H1 (cell line): ENCODE data around the gene PLD6. TPM values are rescaled to one million over a fixed set of nuclear protein-coding genes. Genes with fewer than 3 reads are reported as not detected.

Experiments
- CTCF ChIA-PET: fragments of 300-600 bp; sonication (Branson Sonifier 250); formaldehyde crosslinking; loops from one replicate; lab custom pipeline; 2021; ENCODE audit not compliant: partially characterized antibody; lab: Charles Lee
- POLR2A ChIA-PET: fragments of 300-600 bp; sonication (Branson Sonifier 250); formaldehyde crosslinking; loops from one replicate; lab custom pipeline; 2021; ENCODE audit warnings: inconsistent platforms; ENCODE audit not compliant: partially characterized antibody; lab: Charles Lee
- DNase-seq, 2 experiments: peaks; one replicate each; pipeline versions ENCODE4 v3.0.0 to v3.0.0-alpha.2; 2010 to 2022; ENCODE audit warnings: low spot score in 2 of 2, low read depth in 1 of 2, mixed read lengths in 1 of 2
- FAIRE-seq: peaks from 2 replicates; lab custom pipeline; 2011; peaks lifted over from hg19 to GRCh38; lab: Jason Lieb, UNC
- H2AFZ ChIP-seq: 2 replicates; pipeline ENCODE4 v1.8.1; 2012; ENCODE audit warnings: low read length, inconsistent platforms
- H2AK5ac ChIP-seq: 2 replicates; pipeline ENCODE4 v1.6.1; 2013; ENCODE audit warnings: low read depth, low read length
- H2BK120ac ChIP-seq: replicated peaks from 2 replicates; pipeline ENCODE3; 2013; ENCODE audit warnings: low read depth, low read length, inconsistent platforms
- H2BK12ac ChIP-seq: 2 replicates; pipeline ENCODE4 v1.6.1; 2013; ENCODE audit warnings: low read depth, low read length
- H2BK15ac ChIP-seq: 2 replicates; pipeline ENCODE4 v1.6.1; 2013; ENCODE audit warnings: low read length
- H2BK20ac ChIP-seq: 2 replicates; pipeline ENCODE4 v1.6.1; 2013; ENCODE audit warnings: low read length
- H2BK5ac ChIP-seq: 2 replicates; pipeline ENCODE4 v1.6.1; 2013; ENCODE audit warnings: low read depth, low read length
- H3K14ac ChIP-seq: 2 replicates; pipeline ENCODE4 v1.6.1; 2013; ENCODE audit warnings: inconsistent platforms; ENCODE audit not compliant: insufficient read length
- H3K18ac ChIP-seq: 2 replicates; pipeline ENCODE4 v1.6.1; 2013; ENCODE audit warnings: low read length; ENCODE audit errors: extremely low read depth
- H3K23ac ChIP-seq: 2 replicates; pipeline ENCODE4 v1.6.1; 2013; ENCODE audit warnings: inconsistent platforms; ENCODE audit not compliant: insufficient read length
- H3K23me2 ChIP-seq: 2 replicates; pipeline ENCODE4 v1.6.1; 2013; ENCODE audit warnings: low read depth, low read length
- H3K27ac ChIP-seq: 2 replicates; pipeline ENCODE4 v1.6.1; 2011; ENCODE audit warnings: low read depth, low read length, inconsistent platforms
- H3K27me3 ChIP-seq, 4 experiments: replicated peaks in 1 of 4; 1 replicate in 1 of 4; 2 replicates in 3 of 4; pipeline versions ENCODE4 v1.6.1 to v1.8.1; 2011 to 2013; ENCODE audit warnings: low read length in 3 of 4, mild to moderate bottlenecking in 3 of 4, inconsistent platforms in 2 of 4, mixed read lengths in 2 of 4, moderate library complexity in 1 of 4; ENCODE audit not compliant: control insufficient read depth in 3 of 4, insufficient read depth in 3 of 4; ENCODE audit errors: extremely low read depth in 1 of 4
- H3K36me3 ChIP-seq, 4 experiments: 2 replicates each; pipeline versions ENCODE4 v1.6.1 to v1.8.1; 2011 to 2013; ENCODE audit warnings: mild to moderate bottlenecking in 4 of 4, low read length in 3 of 4, moderate library complexity in 2 of 4, control low read depth in 1 of 4, inconsistent platforms in 1 of 4; ENCODE audit not compliant: insufficient read depth in 4 of 4, control insufficient read depth in 2 of 4
- H3K4ac ChIP-seq: replicated peaks from 2 replicates; pipeline ENCODE3; 2013; ENCODE audit warnings: low read length, low read depth, mixed read lengths, inconsistent platforms; ENCODE audit not compliant: insufficient read length
- H3K4me1 ChIP-seq, 4 experiments: replicated peaks in 1 of 4; 1 replicate in 1 of 4; 2 replicates in 3 of 4; pipeline versions ENCODE4 v1.6.1 to v1.8.1; 2011 to 2013; ENCODE audit warnings: low read length in 3 of 4, inconsistent platforms in 2 of 4, mixed read lengths in 1 of 4; ENCODE audit not compliant: insufficient read depth in 4 of 4, control insufficient read depth in 3 of 4
- H3K4me2 ChIP-seq, 2 experiments: 2 replicates each; pipeline versions ENCODE4 v1.6.1 to v1.8.1; 2011 to 2013; ENCODE audit warnings: low read depth in 2 of 2, low read length in 2 of 2, control low read depth in 1 of 2, inconsistent platforms in 1 of 2, mild to moderate bottlenecking in 1 of 2; ENCODE audit not compliant: insufficient read depth in 1 of 2
- H3K4me3 ChIP-seq, 4 experiments: fragments of 200-600, 300-600 bp in 1 of 4; sonication (generic), shearing (Covaris generic), sonication (Bioruptor Twin) in 1 of 4; 2 replicates each; pipeline versions ENCODE4 v1.5.1 to v1.8.1; 2011 to 2016; ENCODE audit warnings: low read length in 4 of 4, low read depth in 3 of 4, control low read depth in 2 of 4, inconsistent platforms in 2 of 4, mild to moderate bottlenecking in 2 of 4, mixed read lengths in 1 of 4, moderate library complexity in 1 of 4; ENCODE audit not compliant: insufficient read depth in 2 of 4; ENCODE audit errors: extremely low read depth in 1 of 4
- H3K56ac ChIP-seq: replicated peaks from 2 replicates; pipeline ENCODE3; 2013; ENCODE audit warnings: low read depth, mild to moderate bottlenecking, mixed read lengths, low read length, inconsistent platforms; ENCODE audit not compliant: insufficient read length
- H3K79me1 ChIP-seq: 2 replicates; pipeline ENCODE4 v1.6.1; 2013; ENCODE audit warnings: low read depth, low read length, control low read depth
- H3K79me2 ChIP-seq, 2 experiments: 2 replicates each; pipeline versions ENCODE4 v1.6.1 to v1.8.1; 2012 to 2013; ENCODE audit warnings: low read length in 2 of 2, mild to moderate bottlenecking in 2 of 2, inconsistent platforms in 1 of 2; ENCODE audit not compliant: insufficient read depth in 2 of 2, control insufficient read depth in 1 of 2
- H3K9ac ChIP-seq, 4 experiments: replicated peaks in 1 of 4; 1 replicate in 1 of 4; 2 replicates in 3 of 4; pipeline versions ENCODE4 v1.6.1 to v1.8.1; 2011 to 2013; ENCODE audit warnings: low read depth in 3 of 4, low read length in 3 of 4, control low read depth in 2 of 4, mild to moderate bottlenecking in 2 of 4, moderate library complexity in 2 of 4, inconsistent platforms in 1 of 4; ENCODE audit errors: extremely low read depth in 1 of 4
- H3K9me3 ChIP-seq, 2 experiments: 2 replicates each; pipeline versions ENCODE4 v1.6.1 to v1.8.1; 2012 to 2013; ENCODE audit warnings: mild to moderate bottlenecking in 2 of 2, moderate library complexity in 2 of 2, control low read depth in 1 of 2, inconsistent platforms in 1 of 2, low read depth in 1 of 2, low read length in 1 of 2, mixed read lengths in 1 of 2; ENCODE audit not compliant: insufficient read depth in 2 of 2
- H4K20me1 ChIP-seq, 2 experiments: replicated peaks in 1 of 2; 2 replicates each; pipeline versions ENCODE3 to v1.8.1; 2011 to 2013; ENCODE audit warnings: inconsistent platforms in 2 of 2, low read length in 2 of 2, mild to moderate bottlenecking in 1 of 2; ENCODE audit not compliant: insufficient read depth in 2 of 2, control insufficient read depth in 1 of 2
- H4K5ac ChIP-seq: 2 replicates; pipeline ENCODE4 v1.6.1; 2013; ENCODE audit warnings: low read length, low read depth, mixed read lengths, inconsistent platforms; ENCODE audit not compliant: insufficient read length
- H4K8ac ChIP-seq: 2 replicates; pipeline ENCODE4 v1.8.0; 2013; ENCODE audit warnings: mild to moderate bottlenecking, moderate library complexity, low read length, inconsistent platforms; ENCODE audit not compliant: insufficient read depth; ENCODE audit errors: extremely low read depth
- H4K91ac ChIP-seq: replicated peaks from 2 replicates; pipeline ENCODE3; 2013; ENCODE audit warnings: low read length, mixed read lengths, inconsistent platforms; ENCODE audit not compliant: insufficient read length
- CBX5 ChIP-seq: fragments of 300-800, 300-1000 bp; sonication (generic); IDR thresholded peaks from 2 replicates; pipeline ENCODE4 v1.7.1; 2016; ENCODE audit warnings: antibody characterized with exemption, low read length, low read depth
- CHD2 ChIP-seq: IDR thresholded peaks from 2 replicates; pipeline ENCODE4 v1.6.1; 2012; ENCODE audit warnings: low read length, improper control_type of control experiment
- EZH2 ChIP-seq: fragments of 200-600 bp; sonication (generic); IDR thresholded peaks from 2 replicates; pipeline ENCODE4 v1.7.1; 2012; ENCODE audit warnings: low read depth, mild to moderate bottlenecking, moderate library complexity, low read length, inconsistent platforms; ENCODE audit not compliant: severe bottlenecking
- GTF2F1 ChIP-seq: IDR thresholded peaks from 2 replicates; pipeline ENCODE4 v1.6.1; 2012; ENCODE audit warnings: low read depth, low read length, improper control_type of control experiment, borderline replicate concordance
- KDM5A ChIP-seq: fragments of 200-600 bp; IDR thresholded peaks from 2 replicates; pipeline ENCODE4 v1.7.1; 2012; ENCODE audit warnings: mild to moderate bottlenecking, low read length, inconsistent platforms, mixed read lengths
- MAFK ChIP-seq: IDR thresholded peaks from 2 replicates; pipeline ENCODE4 v1.6.1; 2012; ENCODE audit warnings: low read depth, mild to moderate bottlenecking, improper control_type of control experiment, low read length
- TCF12 ChIP-seq: IDR thresholded peaks from 2 replicates; pipeline ENCODE4 v1.6.1; 2011; ENCODE audit warnings: low read depth, mild to moderate bottlenecking, low read length
- TEAD4 ChIP-seq: IDR thresholded peaks from 2 replicates; pipeline ENCODE4 v1.6.1; 2012; ENCODE audit warnings: low read depth, low read length, inconsistent platforms, mixed read lengths
- ZNF274 ChIP-seq: IDR thresholded peaks from 2 replicates; pipeline ENCODE4 v1.7.0; 2012; ENCODE audit warnings: low read length, borderline replicate concordance; ENCODE audit errors: extremely low read depth
- WGBS, 2 experiments: shearing (Covaris generic) in 1 of 2; methylation state at CpG; one replicate each; pipeline versions ENCODE4 v1.1.6 to v1.1.7; 2013 to 2015; ENCODE audit warnings: low lambda C conversion rate in 2 of 2, mixed read lengths in 2 of 2, inconsistent platforms in 1 of 2, low coverage in 1 of 2, missing lambda C conversion rate in 1 of 2; ENCODE audit not compliant: insufficient replicate concordance in 2 of 2, insufficient coverage in 1 of 2, insufficient read length in 1 of 2; ENCODE audit errors: extremely low coverage in 1 of 2, missing lambda C conversion rate in 1 of 2; 5-methylcytosine and 5-hydroxymethylcytosine counted together
- polyA plus RNA-seq, 7 experiments: library from polyadenylated mRNA; depleted of rRNA in 3 of 7; stranded (reverse) in 5 of 7; unstranded in 2 of 7; fragments of >200 nt in 5 of 7; fragments of 200-250 nt in 2 of 7; gene quantifications; 1 replicate in 5 of 7; 2 replicates in 1 of 7; 4 replicates in 1 of 7; pipeline versions ENCODE4 v1.2.1 to v1.2.3, GENCODE V29; 2011 to 2013; ENCODE audit warnings: missing spikeins in 2 of 7, mixed read lengths in 2 of 7
- total RNA-seq: library from RNA; stranded (reverse); fragmentation: NEBNext Ultra II Directional; extraction: Animal tissue kit (Norgen Biotek cat#: 25700); gene quantifications from 2 replicates; pipeline ENCODE4 v1.2.1, GENCODE V29; 2021
- TF ChIP-seq, protein P1 (sequence below): IDR thresholded peaks from 2 replicates; pipeline ENCODE4 v1.6.1; 2012; ENCODE audit warnings: inconsistent platforms

The PLD6 gene
- total and polyA plus RNA-seq, 2 of the 8 experiments (the other 6 are each of a cell fraction or from before 2014, with no cell fraction given): 0.20 to 0.22 TPM

DNA sequence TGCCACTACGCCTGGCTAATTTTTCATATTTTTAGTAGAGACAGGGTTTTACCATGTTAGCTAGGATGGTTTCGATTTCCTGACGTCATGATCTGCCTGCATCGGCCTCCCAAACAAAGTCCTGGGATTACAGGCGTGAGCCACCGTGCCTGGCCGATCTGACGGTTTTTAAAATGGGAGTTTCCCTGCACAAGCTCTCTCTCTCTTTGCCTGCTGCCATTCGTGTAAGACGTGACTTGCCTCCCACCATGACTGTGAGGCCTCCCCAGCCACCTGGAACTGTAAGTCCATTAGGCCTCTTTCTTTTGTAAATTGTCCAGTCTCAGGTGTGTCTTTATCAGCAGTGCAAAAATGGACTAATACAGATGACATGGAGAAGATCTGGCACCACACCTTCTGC is 35.5 kb upstream of the PLD6 start:
- H3K9ac ChIP-seq: no peak overlapping the region
- no peaks in the 10 kb centered on the region for H3K27me3 ChIP-seq
- no peak overlapping the region for H2BK120ac ChIP-seq
- H3K27ac ChIP-seq: no peak overlapping the region
- ChIA-PET POLR2A (interaction anchor here (1.0 kb wide), 1 partner anchor 12 kb away, joined by 4 read pairs; no protein-coding TSS in a partner anchor), CTCF (interaction anchor here (1.8 kb wide), 1 partner anchor 28 kb away, joined by 6 read pairs; no protein-coding TSS in a partner anchor)
- TF ChIP-seq, protein P1, sequence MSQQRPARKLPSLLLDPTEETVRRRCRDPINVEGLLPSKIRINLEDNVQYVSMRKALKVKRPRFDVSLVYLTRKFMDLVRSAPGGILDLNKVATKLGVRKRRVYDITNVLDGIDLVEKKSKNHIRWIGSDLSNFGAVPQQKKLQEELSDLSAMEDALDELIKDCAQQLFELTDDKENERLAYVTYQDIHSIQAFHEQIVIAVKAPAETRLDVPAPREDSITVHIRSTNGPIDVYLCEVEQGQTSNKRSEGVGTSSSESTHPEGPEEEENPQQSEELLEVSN: no peak
- TF ChIP-seq MAFK: no peak
- TF ChIP-seq CHD2: no peak
- TF ChIP-seq TEAD4: no peak
- TF ChIP-seq KDM5A: no peak
- no peak for TF ChIP-seq GTF2F1
- TF ChIP-seq CBX5: no peak
- no peak for TF ChIP-seq EZH2
- no peak for TF ChIP-seq TCF12
- TF ChIP-seq ZNF274: no peak
- no peaks in the 10 kb centered on the region for H3K4me1 ChIP-seq
- DNase-seq: no peak
- peaks cover 2% of the 10 kb centered on the region; the same call in 1 of the 2 replicates for H3K23me2 ChIP-seq
- no peak overlapping the region for H4K5ac ChIP-seq
- H2BK15ac ChIP-seq: no peak overlapping the region
- H3K79me1 ChIP-seq: peaks cover under 1% of the 10 kb centered on the region; the same call in 1 of the 2 replicates
- WGBS, 2 experiments: 89% methylated on average over 10 of the region's 10 CpGs; no CpG with 5 or more reads in 1 of the 2 experiments
- H4K8ac ChIP-seq: no peak overlapping the region
- H3K18ac ChIP-seq: no peak overlapping the region
- no peak overlapping the region for H3K23ac ChIP-seq
- H3K14ac ChIP-seq: no peak overlapping the region
- no peaks in the 10 kb centered on the region for H3K9me3 ChIP-seq
- peaks cover 2 to 10% (median 5%) of the 10 kb centered on the region in 4 experiments; a peak in 4 of 8 replicates for H3K36me3 ChIP-seq
- H4K91ac ChIP-seq: no peak overlapping the region
- no peak overlapping the region for H2BK12ac ChIP-seq
- H3K79me2 ChIP-seq: peaks cover 0 to 2% of the 10 kb centered on the region in 2 experiments; a peak in 2 of 4 replicates
- no peak overlapping the region for H2BK20ac ChIP-seq
- no peak overlapping the region for H2AK5ac ChIP-seq
- peaks cover 0 to 2% of the 10 kb centered on the region in 2 experiments for H4K20me1 ChIP-seq
- H3K4ac ChIP-seq: no peak overlapping the region
- H2AFZ ChIP-seq: no peak overlapping the region
- H2BK5ac ChIP-seq: no peak overlapping the region
- no peak overlapping the region for H3K4me3 ChIP-seq
- FAIRE-seq: no peak
- H3K56ac ChIP-seq: no peak overlapping the region
- no peak overlapping the region for H3K4me2 ChIP-seq
